Astrocyte of the spinal cord (primary cell): ENCODE data around the gene FBP1.
A peak's percentile ranks its signal among the peaks of the same experiment; 100 is the strongest.

Experiments
- DNase-seq: peaks from one replicate; pipeline ENCODE4 v3.0.0; 2011; ENCODE audit warnings: low read depth, low spot score
- H3K4me3 ChIP-seq: 2 replicates; pipeline ENCODE4 v1.5.1; 2011; ENCODE audit warnings: low read depth, mild to moderate bottlenecking, low read length, moderate library complexity
- CTCF ChIP-seq: IDR thresholded peaks from 2 replicates; pipeline ENCODE4 v1.5.1; 2012; ENCODE audit warnings: low read depth, mild to moderate bottlenecking, low read length, inconsistent platforms
- in situ Hi-C: cut with HindIII; loops from 2 replicates; pipeline ENCODE4 v1.10.0; 2017; ENCODE audit warnings: low sequenced_read_pairs

Gene FBP1

GRCh38 chr9:94630281-94630680 is 9.0 kb downstream of the FBP1 start:
- TF ChIP-seq CTCF = no peak
- in situ Hi-C loops = no loop called here
- H3K4me3 ChIP-seq = no peak overlapping the region
- no peak for DNase-seq

- no peak overlapping the region for H3K4me3 ChIP-seq
- no peak for DNase-seq
- no peak for TF ChIP-seq CTCF
- in situ Hi-C loops = no loop called here
Measured at GRCh38 chr9:94627287-94627686, 12.0 kb downstream of the FBP1 start.

DNA sequence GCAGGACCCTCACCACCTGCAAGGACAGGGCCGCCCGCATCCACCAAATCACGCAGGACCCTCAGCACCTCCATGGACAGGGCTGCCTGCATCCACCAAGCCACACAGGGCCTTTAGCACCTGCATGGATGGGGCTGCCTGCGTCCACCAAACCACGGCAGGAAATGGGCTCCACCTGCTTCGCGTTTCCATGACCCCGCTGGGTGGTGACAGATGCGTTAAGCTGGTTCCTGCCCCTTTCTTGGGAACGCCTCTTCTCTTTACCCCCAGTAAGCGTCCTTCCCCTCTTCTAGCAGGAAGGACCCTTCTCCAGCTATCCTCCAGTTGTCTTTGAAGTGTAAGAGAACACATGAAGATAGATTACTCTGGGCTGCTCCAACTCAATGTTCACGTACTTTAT is 13.5 kb downstream of the FBP1 start:
- no peak for TF ChIP-seq CTCF
- no peak overlapping the region for H3K4me3 ChIP-seq
- in situ Hi-C loops = no loop called here
- DNase-seq = no peak

DNA sequence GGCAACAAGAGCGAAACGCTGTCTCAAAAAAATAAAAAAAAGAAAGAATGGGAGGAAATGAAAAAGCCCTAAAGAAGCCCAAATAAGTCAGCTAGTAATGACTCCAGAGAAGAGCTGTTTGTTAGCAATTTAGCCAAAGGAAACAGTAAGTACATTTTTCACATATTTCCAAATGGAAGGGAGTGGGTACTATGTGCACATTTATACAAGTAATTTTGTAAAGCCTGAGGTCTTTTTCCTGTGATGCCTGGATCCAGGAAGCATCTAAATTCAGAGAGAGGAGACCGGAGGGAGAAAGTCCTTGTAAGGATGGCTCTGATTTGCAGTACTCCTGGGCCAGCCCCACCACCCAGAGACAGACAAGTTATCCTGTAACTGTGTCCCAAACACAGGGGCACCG is 14.7 kb downstream of the FBP1 start:
- in situ Hi-C loops = no loop called here

DNA sequence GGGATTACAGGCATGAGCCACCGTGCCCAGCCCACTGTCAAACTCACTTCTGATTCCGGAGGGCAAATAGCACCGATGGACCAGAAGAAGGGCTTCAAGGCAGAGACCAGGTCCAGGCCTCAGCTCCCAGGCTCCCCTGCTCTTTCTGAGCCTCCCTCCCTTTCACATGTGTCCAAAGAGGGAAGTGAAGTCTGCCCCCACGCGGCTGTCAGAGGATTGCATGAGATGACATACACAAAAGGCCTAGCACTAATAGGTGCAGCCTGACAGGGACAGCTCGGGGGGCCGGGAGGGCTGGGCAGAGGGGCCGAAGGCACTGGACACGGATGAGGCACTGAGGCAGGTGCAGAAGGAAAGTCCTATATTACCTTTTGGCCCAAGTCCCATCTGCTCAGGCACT is 16.1 kb downstream of the FBP1 start:
- peak; percentile 19 for TF ChIP-seq CTCF
- no peak overlapping the region for H3K4me3 ChIP-seq
- in situ Hi-C loops = no loop called here
- no peak for DNase-seq

More for the DNA sequence above, 14.7 kb downstream of the FBP1 start:
- no peak for TF ChIP-seq CTCF
- DNase-seq = no peak
- H3K4me3 ChIP-seq = no peak overlapping the region

GRCh38 chr9:94622087-94622800 is 17.1 kb downstream of the FBP1 start:
- no peak for TF ChIP-seq CTCF

More at GRCh38 chr9:94622087-94622800, 17.1 kb downstream of the FBP1 start:
- H3K4me3 ChIP-seq = no peak overlapping the region
- in situ Hi-C loops = no loop called here
- DNase-seq = no peak
